HL-60 (cell line): ENCODE measurements around the gene QRICH2.

Source experiments
- DNase-seq, 2 experiments: peaks; one replicate each; pipeline ENCODE4 v3.0.0-alpha.2; 2010 to 2020; ENCODE audit warnings: low read depth in 1 of 2, low spot score in 1 of 2
- H3K27ac ChIP-seq: fragments of 250-450 bp; sonication (Bioruptor Pico); replicated peaks from 2 replicates; pipeline ENCODE4 v1.5.1; 2020; ENCODE audit warnings: mild to moderate bottlenecking, moderate library complexity
- H3K27me3 ChIP-seq: fragments of 250-450 bp; sonication (Bioruptor Pico); 2 replicates; pipeline ENCODE4 v1.5.1; 2021; ENCODE audit warnings: mild to moderate bottlenecking, moderate library complexity; ENCODE audit not compliant: insufficient read depth, poor library complexity, severe bottlenecking
- H3K4me3 ChIP-seq: replicated peaks from 2 replicates; pipeline ENCODE4 v1.5.1; 2011; ENCODE audit warnings: mild to moderate bottlenecking, control low read depth, low read length; ENCODE audit not compliant: insufficient read depth
- CTCF ChIP-seq: IDR thresholded peaks from one replicate; pipeline ENCODE4 v1.5.1; 2011; ENCODE audit warnings: low read length, control low read depth, inconsistent platforms; ENCODE audit not compliant: insufficient read depth
- GABPA ChIP-seq: IDR thresholded peaks from 2 replicates; pipeline ENCODE4 v1.6.1; 2012; ENCODE audit warnings: low read depth
- POLR2AphosphoS5 ChIP-seq: IDR thresholded peaks from 2 replicates; pipeline ENCODE4 v1.6.1; 2012; ENCODE audit warnings: low read depth
- SPI1 ChIP-seq: IDR thresholded peaks from 2 replicates; pipeline ENCODE4 v1.6.1; 2012; ENCODE audit warnings: low read depth, mild to moderate bottlenecking, borderline replicate concordance
- TF ChIP-seq, protein P1 (sequence below): IDR thresholded peaks from 2 replicates; pipeline ENCODE4 v1.6.1; 2012; ENCODE audit warnings: low read depth; ENCODE audit not compliant: insufficient replicate concordance

The QRICH2 gene

GRCh38 chr17:76276461-76277299, 31.4 kb downstream of the QRICH2 start:
- Histone ChIP-seq H3K4me3 (no peak overlapping the region), H3K27me3 (no peaks in the 10 kb centered on the region), H3K27ac (no peak overlapping the region)
- no peak for DNase-seq
- TF ChIP-seq SPI1 (no peak), POLR2AphosphoS5 (no peak), GABPA (no peak), CTCF (no peak)
- TF ChIP-seq, protein P1, sequence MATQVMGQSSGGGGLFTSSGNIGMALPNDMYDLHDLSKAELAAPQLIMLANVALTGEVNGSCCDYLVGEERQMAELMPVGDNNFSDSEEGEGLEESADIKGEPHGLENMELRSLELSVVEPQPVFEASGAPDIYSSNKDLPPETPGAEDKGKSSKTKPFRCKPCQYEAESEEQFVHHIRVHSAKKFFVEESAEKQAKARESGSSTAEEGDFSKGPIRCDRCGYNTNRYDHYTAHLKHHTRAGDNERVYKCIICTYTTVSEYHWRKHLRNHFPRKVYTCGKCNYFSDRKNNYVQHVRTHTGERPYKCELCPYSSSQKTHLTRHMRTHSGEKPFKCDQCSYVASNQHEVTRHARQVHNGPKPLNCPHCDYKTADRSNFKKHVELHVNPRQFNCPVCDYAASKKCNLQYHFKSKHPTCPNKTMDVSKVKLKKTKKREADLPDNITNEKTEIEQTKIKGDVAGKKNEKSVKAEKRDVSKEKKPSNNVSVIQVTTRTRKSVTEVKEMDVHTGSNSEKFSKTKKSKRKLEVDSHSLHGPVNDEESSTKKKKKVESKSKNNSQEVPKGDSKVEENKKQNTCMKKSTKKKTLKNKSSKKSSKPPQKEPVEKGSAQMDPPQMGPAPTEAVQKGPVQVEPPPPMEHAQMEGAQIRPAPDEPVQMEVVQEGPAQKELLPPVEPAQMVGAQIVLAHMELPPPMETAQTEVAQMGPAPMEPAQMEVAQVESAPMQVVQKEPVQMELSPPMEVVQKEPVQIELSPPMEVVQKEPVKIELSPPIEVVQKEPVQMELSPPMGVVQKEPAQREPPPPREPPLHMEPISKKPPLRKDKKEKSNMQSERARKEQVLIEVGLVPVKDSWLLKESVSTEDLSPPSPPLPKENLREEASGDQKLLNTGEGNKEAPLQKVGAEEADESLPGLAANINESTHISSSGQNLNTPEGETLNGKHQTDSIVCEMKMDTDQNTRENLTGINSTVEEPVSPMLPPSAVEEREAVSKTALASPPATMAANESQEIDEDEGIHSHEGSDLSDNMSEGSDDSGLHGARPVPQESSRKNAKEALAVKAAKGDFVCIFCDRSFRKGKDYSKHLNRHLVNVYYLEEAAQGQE: no peak

- no peak for DNase-seq
- no peaks in the 10 kb centered on the region for H3K27me3 ChIP-seq
- H3K27ac ChIP-seq: no peak overlapping the region
- no peak overlapping the region for H3K4me3 ChIP-seq
- no peak for TF ChIP-seq POLR2AphosphoS5
- TF ChIP-seq, protein P1: no peak
- TF ChIP-seq SPI1: no peak
- no peak for TF ChIP-seq GABPA
- no peak for TF ChIP-seq CTCF
Measured at GRCh38 chr17:76276069-76276431, 32.0 kb downstream of the QRICH2 start.

DNA sequence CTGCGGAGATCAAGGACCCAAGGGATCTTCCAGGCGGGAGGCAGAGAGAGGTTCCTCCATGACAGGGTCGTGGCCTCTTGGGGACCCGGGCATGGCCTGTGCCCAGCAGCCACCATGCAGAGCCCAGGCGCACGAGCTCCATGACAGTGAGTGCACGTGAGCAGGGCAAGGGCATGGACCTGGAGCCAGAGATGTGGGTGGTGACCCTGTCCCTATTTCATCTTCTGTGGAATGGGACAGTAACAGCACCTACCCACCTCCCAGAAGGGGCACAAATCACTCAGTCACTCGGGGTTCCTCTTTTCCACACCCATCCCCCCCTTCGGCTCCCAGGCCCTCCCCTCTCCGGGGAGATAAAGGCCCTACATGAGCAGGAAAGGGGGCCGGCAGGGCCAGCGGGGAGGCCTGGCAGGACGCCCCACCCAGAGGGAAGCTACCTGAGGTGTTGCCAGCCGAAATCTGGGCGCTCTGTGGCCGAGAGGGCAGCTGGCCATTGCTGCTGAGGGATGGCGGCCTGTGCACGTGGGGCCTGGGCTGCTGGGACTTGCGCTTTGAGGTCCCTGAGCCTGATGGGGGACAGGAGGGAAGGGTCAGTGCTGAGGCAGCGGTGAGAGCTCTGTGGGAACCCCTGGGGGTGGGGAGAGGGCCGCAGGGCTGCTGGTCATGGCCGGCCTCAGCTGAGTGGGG, 32.6 kb downstream of the QRICH2 start:
- TF ChIP-seq POLR2AphosphoS5: no peak
- TF ChIP-seq SPI1: peak; percentile 39
- no peak for DNase-seq
- H3K27me3 ChIP-seq: no peaks in the 10 kb centered on the region

DNA sequence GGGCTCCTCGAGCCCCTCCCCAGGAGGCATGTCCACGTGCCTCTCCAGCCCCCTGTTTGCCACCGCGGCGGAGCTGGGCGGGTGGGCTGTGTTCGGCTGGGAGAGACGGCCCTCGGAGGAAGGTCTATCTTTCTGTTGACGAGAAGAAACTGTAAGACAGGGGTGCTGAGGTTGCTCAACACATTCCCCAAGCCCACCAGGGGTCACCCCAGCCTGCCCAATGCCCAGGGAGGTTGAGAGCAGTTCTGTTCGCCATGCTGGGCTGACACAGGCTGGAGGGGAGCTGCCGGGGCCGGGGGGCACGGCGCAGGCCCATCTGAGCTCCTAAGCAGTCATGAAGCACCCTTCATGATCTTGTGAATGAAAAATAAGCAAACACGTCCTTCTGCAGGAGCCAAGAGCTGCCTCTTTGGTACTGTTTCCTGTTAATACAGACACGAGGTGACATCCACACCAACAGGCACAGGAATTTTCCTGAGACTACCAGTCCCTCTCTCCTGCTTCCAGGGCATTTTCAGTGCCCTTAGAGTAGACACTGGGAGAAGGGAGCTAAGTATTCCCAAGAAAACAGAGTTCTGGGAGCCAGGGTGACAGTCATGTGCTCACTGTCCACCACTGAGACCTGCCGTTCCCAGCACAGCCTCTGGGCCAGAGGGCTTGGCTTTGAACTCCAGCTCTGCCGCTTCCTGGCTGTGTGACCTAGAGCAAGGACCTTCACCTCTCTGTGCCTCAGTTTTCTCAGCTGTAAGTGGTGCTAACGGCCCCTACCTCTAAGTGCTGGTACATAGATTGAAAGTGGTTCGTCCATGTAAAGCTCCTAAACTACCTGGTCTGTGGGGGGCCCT, 33.7 kb downstream of the QRICH2 start:
- Histone ChIP-seq H3K27me3 (no peaks in the 10 kb centered on the region), H3K4me3 (no peak overlapping the region), H3K27ac (no peak overlapping the region)
- DNase-seq: no peak
- TF ChIP-seq GABPA: no peak
- no peak for TF ChIP-seq CTCF
- TF ChIP-seq, protein P1: no peak
- no peak for TF ChIP-seq POLR2AphosphoS5

More for the DNA sequence above, 32.6 kb downstream of the QRICH2 start:
- no peak overlapping the region for H3K4me3 ChIP-seq
- H3K27ac ChIP-seq: no peak overlapping the region
